ENCODE results near the gene ANAPC4. TPM values are rescaled to one million over a fixed set of nuclear protein-coding genes. Genes with fewer than 3 reads are reported as not detected.

ANAPC4 gene
- total RNA-seq, 6 experiments from 2014 or later, result 15.0 to 20.6 (median 17.2) TPM

DNA sequence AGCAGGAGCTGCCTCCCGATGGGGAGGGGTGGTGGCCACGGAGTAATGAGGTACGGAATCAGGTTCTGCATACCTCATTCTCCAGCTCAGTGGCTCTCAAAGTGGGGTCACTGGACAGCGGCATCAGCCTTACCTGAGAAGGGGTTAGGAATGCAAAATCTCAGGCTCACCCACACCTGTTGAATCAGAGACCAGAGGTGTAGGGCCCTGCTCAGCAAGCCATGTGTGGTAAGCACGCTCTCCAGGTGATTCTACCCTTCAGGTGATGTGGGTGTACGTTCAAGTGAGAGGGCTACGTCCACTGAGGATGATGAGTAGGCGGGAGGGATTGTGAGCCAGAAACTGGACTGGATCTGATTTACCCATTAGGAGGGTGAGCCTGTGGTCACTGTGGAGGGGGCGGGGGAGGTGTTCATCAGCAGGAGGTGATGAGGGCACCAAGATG is 65.8 kb downstream of the ANAPC4 start:
- no peaks in the 10 kb centered on the region for H3K9me3 Mint-ChIP-seq
- no peak for DNase-seq
- TF ChIP-seq CTCF (IDR thresholded peaks at IDR 0.05), result no peak
- no peak overlapping the region for H3K4me3 Mint-ChIP-seq
- peaks cover 16% of the 10 kb centered on the region for H3K27me3 Mint-ChIP-seq (ENCODE audit: insufficient read depth)
- H3K36me3 Mint-ChIP-seq (ENCODE audit: low read depth), result no peaks in the 10 kb centered on the region
- H3K4me1 Mint-ChIP-seq (ENCODE audit: low read depth), result no peaks in the 10 kb centered on the region
- no peak overlapping the region for H3K27ac Mint-ChIP-seq

DNA sequence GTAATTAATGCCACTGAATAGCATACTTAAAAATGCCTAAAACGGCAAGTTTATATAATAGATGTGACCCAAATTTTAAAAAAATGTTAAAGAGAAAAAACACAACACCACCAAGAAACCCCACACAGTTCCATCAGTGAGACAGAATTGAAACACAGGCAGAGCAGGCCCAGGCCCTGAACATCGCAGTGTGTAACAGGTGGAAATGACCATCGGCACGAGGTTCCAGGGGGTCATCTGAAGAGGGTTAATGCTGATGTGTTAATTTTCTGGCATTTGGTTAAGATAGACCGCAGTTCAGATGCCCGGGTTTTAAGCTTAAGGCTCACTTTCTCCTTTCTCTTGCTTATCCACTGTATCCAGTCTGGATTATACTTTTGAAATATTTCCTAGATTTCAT is 66.8 kb downstream of the ANAPC4 start:
- no peaks in the 10 kb centered on the region for H3K9me3 Mint-ChIP-seq
- H3K27me3 Mint-ChIP-seq (ENCODE audit: insufficient read depth), result peaks cover 19% of the 10 kb centered on the region
- H3K4me1 Mint-ChIP-seq (ENCODE audit: low read depth), result peaks cover 5% of the 10 kb centered on the region

DNA sequence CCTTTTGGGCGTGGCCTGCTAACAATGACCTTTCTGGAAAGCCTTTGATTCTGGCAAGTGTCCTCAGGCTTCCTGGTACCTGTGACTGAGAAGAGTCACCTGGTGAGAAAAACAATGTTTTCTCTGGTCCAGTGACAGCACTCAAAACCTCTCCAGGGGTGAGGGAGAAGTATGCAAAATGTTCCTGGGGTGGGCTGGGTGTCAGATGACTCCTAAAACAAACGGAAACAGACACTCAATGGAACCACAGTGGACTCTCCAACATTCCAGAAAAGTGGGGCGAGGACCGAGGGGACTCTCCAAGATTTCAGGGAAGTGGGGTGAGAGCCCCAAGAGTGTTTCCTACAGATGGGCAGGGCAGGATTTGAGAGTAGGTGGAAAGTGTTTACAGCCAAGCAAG is 69.5 kb downstream of the ANAPC4 start:
- no peak for TF ChIP-seq CTCF (IDR thresholded peaks at IDR 0.05)
- Mint-ChIP-seq H3K27ac (no peak overlapping the region), H3K27me3 (ENCODE audit: insufficient read depth) (peaks cover 19% of the 10 kb centered on the region), H3K4me1 (ENCODE audit: low read depth) (peaks cover 18% of the 10 kb centered on the region), H3K4me3 (no peak overlapping the region), H3K9me3 (no peaks in the 10 kb centered on the region), H3K36me3 (ENCODE audit: low read depth) (no peaks in the 10 kb centered on the region)
- DNase-seq, result no peak

More for the DNA sequence above, 66.8 kb downstream of the ANAPC4 start:
- DNase-seq, result no peak
- no peak for TF ChIP-seq CTCF (IDR thresholded peaks at IDR 0.05)
- no peak overlapping the region for H3K27ac Mint-ChIP-seq
- H3K4me3 Mint-ChIP-seq, result no peak overlapping the region
- H3K36me3 Mint-ChIP-seq (ENCODE audit: low read depth), result no peaks in the 10 kb centered on the region

DNA sequence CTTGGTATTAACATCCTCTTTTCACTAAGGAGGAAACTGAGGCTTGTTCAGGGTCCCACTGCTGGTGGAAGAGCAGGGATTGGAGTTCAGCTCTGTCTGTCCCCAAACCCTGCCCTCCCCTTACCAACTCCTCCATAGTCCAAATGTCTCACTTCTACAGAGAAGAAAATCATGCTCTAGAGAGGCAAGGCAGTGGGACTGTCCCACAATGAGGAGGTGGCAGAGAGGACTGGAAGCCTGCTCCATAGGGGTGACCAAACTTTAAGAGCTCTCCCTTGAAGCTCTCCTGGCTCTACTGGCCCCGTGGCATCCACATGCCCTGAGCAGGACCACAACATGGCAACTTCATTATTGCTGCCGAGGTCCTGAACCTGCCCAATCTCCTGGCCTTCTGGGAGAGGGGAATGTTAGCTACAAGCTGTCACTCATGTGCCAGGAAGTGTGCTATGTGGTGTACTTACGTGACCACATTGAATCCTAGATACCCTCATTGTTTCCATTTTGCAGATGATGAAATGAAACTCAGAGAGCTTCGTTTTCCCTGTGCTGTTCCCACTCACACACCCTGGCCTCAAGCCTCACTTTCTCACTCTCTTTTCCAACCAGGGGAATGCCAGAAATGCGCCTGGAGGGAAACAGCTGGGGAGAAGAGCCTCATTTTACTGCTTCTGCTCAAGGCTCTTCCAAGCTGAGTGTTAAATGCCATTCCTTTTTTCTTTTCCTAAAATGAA is 71.5 kb downstream of the ANAPC4 start:
- peak; percentile 62 for DNase-seq
- Mint-ChIP-seq H3K27me3 (ENCODE audit: insufficient read depth) (peaks cover 11% of the 10 kb centered on the region), H3K9me3 (no peaks in the 10 kb centered on the region), H3K27ac (peak overlapping the region; percentile 53; the same call in 1 of the 2 replicates), H3K36me3 (ENCODE audit: low read depth) (no peaks in the 10 kb centered on the region), H3K4me3 (peak overlapping the region; percentile 49; the same call in 1 of the 2 replicates), H3K4me1 (ENCODE audit: low read depth) (peaks cover 18% of the 10 kb centered on the region)
- no peak for TF ChIP-seq CTCF (IDR thresholded peaks at IDR 0.05)

GRCh38 chr4:25449270-25449669 is 72.2 kb downstream of the ANAPC4 start:
- no peaks in the 10 kb centered on the region for H3K36me3 Mint-ChIP-seq (ENCODE audit: low read depth)
- peak; percentile 29 for DNase-seq
- no peak for TF ChIP-seq CTCF (IDR thresholded peaks at IDR 0.05)
- peaks cover 11% of the 10 kb centered on the region for H3K27me3 Mint-ChIP-seq (ENCODE audit: insufficient read depth)
- no peak overlapping the region for H3K4me3 Mint-ChIP-seq
- H3K9me3 Mint-ChIP-seq, result no peaks in the 10 kb centered on the region
- peak overlapping the region; percentile 53; the same call in 1 of the 2 replicates for H3K27ac Mint-ChIP-seq
- H3K4me1 Mint-ChIP-seq (ENCODE audit: low read depth), result peaks cover 18% of the 10 kb centered on the region
